ENCODE results near the gene KRTAP10-9.
"Not testable (repeated sequence)": the region's sequence is repeated elsewhere in the genome, so short reads cannot be mapped to it uniquely, and the experiment has no call there.

Gene KRTAP10-9

DNA sequence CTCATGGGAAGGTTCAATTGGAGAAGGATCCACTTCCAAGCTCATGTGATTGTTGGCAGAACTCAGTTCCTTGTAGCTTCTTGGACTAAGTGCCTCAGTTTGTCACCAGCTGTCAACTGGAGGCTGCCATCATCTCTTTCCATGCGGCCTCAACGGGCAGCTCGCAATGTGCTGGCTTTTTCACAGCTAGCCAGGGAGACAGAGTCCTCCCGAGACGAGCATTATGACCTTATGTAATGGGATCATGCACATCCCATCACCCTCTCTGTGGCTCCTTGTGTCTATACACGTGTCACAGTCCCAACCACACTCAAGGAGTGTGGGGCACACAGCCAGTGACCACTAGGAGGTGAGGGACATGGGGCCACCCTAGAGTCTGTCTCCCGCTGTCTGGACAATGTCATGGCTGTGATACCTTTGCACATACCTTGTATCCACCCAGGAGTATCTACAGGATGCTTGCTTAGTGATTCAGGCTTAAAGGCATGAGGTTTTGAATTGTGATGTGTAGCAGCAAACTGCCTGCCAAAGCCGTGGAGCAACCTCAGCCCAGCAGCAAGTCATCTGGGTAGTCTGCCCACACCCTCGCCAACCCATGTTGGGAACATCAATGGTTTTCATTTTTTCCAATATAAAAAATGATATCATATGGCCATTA is 30.7 kb upstream of the KRTAP10-9 start:
- no peak for DNase-seq

DNA sequence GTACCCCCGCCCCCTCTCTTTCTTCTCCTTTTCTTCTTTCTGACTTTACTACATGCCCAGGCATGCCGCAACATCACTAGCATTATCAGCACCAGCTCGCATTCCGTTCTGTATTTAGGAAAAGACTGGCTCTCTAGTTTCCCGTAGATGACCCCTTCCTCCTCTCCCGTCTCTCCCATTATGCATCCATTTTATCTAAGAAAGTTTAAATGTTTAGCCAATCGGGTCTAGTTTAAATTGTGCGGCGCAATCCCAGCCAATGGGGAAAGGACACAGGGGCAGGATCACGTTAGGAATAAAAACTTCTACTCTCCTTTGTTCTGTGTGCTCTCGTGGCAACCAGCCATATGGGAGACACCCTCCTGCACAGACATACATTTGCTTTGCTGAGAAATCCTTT is 28.8 kb upstream of the KRTAP10-9 start:
- no peak for DNase-seq

DNA sequence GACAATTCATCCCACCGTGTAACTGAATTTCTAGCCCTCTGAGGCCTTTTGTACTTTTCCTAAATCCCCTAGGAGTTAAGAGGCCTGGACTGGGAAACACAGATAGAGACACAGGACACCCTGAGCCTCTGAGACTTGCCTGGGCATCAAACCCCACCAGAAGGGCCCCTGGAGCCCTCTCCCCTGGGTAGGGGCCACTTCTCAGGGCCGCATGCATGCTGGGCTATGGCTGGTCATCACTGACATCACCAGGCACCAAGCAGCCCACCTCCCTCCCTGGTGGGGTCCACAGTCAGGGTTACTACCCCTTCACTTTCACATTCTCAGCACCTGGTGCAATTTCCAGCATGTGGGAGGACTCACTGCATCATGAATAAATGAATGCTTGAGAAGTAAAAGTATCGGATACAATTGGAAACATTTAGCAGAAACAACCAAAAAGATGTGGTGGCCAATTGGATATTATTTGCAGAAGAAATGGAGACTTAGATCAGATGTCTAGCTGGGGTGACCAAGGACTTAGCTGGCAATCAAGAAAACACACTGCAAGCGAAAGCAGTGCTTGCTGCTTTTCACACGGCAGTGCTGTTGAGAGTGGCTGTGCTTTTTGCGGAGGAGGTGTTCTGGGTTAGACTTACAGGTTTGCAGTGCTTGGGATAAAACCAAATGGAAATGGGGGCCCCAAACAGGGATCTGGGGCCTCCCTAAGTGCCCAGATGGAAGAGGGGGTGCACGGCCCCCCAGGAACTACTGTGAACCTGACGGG is 27.4 kb upstream of the KRTAP10-9 start:
- DNase-seq, result no peak

DNA sequence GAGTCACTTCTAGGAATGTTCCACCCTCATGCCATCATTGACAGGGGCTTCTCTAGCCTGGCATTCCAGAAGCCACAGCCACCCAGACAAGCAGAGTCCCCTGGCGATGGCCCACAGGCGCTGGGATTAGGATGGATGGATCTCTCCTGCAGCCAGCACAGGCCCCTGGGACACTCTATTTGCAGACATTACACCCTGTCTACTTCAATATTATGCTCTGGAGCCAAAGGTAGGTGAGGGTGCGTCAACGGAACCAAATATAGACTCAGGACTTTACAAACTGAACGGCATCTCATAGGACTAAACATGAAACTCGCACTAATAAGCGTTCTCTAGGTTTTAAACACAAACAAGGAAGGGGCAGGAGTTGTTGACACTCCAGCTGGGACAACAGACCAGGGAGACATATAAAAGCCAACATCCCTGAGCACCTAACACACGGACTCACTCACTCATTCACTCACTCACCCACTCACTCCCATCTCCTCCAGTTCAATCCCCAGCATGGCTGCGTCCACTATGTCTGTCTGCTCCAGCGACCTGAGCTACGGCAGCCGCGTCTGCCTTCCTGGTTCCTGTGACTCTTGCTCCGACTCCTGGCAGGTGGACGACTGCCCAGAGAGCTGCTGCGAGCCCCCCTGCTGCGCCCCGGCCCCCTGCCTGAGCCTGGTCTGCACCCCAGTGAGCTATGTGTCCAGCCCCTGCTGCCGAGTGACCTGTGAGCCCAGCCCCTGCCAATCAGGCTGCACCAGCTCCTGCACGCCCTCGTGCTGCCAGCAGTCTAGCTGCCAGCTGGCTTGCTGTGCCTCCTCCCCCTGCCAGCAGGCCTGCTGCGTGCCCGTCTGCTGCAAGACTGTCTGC is 26.5 kb upstream of the KRTAP10-9 start, which contains the start of gene KRTAP10-7:
Gene KRTAP10-7 (plus strand): TSS at position 480 of the 861 bp plus-strand sequence. CDS start 25 bp downstream, at position 505.
- DNase-seq, result not testable (repeated sequence)

DNA sequence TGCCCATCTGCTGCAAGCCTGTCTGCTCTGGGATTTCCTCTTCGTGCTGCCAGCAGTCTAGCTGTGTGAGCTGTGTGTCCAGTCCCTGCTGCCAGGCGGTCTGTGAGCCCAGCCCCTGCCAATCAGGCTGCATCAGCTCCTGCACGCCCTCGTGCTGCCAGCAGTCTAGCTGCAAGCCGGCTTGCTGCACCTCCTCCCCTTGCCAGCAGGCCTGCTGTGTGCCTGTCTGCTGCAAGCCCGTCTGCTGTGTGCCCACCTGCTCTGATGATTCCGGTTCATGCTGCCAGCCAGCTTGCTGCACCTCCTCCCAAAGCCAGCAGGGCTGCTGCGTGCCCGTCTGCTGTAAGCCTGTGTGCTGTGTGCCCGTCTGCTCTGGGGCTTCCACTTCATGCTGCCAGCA is 25.8 kb upstream of the KRTAP10-9 start:
- DNase-seq, result not testable (repeated sequence)

DNA sequence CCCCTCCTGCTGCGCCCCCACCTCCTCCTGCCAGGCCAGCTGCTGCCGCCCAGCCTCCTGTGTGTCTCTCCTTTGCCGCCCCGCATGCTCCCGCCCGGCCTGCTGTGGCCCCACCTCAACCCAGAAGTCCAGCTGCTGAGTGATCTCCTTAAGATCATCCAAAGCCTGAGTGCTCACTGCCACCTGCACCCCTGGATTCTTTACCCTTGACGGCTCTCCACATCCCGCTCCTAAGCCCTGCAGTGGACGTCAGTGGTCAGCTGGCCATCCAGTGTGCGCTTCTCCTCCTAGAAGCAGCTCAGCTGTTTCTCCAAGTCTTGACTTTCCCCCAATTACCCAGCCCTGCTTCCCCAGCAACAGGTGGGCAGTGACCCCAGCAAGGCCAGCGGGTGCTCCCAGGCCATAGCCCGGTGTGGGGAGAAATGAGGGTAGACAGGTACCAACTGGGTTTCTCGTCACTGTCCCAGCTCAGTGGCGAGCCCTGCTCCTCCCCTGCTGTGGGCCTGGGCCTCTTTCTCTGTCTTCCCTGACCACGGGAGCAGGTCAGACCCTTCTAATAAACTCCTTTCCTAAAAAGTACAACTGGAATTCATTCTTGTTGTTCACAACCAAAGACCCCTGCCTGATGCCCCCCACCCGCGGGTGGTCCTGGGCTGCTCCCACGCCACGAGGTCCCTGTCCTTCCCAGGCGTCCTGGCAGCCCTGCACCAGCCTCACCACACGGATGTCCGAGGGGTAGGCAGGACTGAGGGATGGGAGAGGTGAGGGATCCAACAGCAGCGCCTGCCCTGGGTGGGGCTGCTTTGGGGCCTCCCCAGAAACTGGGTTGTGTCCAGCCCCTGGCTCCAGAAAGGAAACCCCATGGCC is 25.1 kb upstream of the KRTAP10-9 start:
- no peak for DNase-seq

DNA sequence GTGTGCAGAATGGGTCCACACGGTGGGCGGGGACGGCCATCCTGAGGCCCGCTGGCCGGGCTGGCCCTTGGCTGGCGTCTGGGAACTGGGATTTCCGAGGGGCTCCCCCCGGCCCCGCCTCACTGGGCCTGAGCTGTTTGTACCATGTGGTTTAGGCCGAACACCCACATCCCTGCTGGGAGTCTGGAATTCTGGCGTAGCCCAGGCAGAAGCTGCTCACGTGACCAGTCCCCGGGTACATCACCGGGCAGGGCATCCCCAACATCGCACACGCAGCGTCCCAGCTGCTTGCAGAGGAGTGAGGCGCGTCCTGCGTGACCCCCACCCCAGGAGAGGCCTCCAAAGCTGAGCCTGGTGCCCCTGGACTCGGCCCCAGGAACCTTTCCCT is 24.4 kb upstream of the KRTAP10-9 start:
- DNase-seq, result no peak

DNA sequence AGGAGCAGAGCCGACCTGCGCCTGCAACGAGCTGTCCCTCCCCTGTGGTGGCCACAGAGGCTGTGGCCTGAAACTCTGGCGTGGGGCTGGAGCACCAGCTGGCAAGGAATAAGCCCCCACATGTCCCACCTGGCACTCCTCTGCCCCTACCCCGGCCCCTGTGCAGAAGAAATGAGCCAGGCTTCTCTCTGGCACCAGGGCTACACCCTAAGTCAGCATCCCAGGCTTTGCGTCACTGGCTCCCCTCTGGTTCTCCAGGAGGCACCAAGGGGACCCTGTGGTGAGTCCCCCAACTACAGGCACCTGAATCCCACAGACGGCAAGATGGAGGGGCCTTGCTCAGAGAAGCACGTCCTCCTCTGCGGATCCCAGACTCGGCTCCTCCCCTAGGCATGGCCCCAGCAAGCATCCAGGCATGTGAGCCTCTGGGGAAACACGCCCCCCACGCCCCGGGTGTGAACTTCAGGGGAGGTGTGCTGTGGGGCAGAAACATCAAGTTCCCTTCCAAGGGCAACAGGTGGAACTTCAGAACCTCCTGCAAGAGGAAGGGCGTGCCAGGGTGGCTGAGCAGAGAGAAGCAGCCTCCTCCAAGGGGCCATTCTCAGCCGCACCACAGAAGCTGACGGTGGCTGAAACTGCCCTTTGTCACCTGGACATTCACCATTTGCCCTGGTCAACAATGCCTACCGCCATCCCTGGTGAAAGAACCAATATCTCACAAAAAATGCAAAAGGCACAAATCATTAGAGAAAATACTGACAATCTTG is 23.6 kb upstream of the KRTAP10-9 start:
- DNase-seq, result no peak

DNA sequence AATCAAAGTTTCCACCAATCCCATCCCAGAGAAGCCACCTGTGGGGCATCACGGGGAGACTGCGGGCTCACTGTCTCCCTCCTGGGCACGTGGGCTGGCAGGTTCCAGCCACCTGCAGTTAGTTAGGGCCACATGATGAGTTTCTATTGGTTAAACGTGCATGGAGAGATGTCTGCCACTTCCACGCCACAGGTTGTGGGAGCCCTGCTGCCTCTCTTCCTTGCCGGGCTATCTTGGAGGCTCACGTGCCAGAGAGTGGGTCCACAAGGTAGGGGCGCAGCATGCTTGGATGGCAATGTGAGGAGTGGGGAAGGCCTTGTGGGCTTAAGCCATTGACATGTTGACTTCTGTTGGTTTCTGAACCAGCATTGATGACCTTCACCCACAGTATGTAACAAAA is 23.0 kb upstream of the KRTAP10-9 start:
- DNase-seq, result no peak

DNA sequence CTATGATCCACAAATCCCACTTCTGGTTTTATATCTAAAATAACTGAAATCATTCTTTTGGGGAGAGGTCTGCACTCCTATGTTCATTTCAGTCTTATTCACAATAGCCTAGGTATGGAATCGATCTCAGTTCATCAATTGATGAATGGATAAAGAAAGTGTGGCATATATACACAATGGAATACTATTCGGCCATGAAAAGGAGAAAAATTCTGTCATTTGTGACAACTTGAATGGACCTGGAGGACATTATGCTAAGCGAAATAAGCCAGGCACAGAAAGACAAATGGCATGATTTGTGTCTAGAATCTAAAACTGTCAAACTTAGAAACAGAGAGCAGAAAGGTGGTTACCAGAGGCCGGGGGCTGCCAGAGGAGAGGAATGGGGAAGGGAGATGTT is 20.4 kb upstream of the KRTAP10-9 start:
- DNase-seq, result no peak

DNA sequence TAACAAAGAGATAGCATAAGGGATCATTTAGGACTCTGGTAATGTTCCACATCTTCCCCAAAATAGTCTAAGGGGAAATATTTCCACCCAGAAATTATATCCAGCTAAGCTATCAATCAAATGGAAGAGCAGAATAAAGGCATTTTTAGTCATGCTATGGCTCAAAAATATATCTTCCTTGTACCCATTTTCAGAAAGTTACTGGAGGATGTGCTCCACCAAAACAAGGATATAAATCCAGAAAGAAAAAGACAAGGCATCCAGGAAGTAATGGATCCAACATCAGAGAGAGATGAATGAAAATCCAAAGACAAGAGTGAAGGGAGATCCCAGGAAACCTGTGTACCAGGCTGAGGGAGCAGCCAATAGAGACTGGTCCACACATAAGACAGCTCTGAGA is 17.7 kb upstream of the KRTAP10-9 start:
- no peak for DNase-seq

DNA sequence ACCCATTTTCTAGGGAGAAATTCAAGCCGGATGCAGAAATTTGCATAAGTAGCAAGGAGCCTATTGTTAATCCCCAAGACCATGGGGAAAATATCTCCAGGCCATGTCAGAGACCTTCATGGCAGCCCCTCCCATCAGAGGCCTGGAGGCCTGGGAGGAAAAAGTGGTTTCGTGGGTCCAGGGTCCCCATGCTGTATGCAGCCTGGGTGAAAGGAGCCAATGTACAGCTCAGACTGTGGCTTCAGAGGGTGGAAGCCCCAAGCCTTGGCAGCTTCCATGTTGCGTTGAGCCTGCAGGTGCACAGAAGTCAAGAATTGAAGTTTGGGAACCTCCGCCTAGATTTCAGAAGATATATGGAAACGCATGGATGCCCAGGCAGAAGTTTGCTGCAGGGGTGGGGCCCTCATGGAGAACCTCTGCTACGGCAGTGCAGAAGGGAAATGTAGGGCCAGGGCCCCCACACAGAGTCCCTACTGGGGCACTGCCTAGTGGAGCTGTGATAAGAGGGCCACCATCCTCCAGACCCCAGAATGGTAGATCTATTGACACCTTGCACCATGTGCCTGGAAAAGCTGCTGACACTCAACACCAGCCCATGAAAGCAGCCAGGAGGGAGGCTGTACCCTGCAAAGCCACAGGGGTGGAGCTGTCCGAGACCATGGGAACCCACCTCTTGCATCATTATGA is 16.6 kb upstream of the KRTAP10-9 start:
- not testable (repeated sequence) for DNase-seq

DNA sequence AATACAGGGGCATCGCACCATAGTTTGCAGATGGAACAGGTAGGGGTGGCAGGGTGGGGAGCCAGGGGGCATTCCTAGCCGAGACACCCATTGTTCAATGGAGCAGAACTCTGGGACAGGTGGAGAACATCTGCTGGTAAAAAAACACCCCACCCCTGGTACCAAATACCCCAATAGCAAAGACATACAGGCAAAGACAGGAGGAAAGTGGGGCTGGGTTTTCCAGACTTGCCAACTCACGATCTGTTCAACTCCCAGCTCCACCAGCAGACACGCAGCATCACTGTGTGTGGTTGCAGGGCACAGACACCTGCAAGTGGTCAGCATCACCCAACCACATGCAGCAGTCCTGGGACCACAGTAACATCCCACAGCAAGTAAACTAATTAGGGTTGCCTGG is 15.3 kb upstream of the KRTAP10-9 start:
- no peak for DNase-seq

DNA sequence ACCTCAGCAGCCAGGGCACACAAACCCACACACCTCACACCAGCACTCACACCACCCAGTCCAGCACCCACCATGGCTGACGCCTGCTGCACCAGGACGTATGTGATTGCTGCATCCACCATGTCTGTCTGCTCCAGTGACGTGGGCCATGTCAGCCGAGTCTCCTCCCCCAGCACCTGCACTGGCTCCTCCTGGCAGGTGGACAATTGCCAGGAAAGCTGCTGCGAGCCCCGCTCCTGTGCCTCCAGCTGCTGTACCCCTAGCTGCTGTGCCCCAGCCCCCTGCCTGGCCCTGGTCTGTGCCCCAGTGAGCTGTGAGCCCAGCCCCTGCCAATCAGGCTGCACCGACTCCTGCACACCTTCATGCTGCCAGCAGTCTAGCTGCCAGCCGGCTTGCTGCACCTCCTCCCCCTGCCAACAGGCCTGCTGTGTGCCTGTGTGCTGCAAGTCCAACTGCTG is 14.8 kb upstream of the KRTAP10-9 start, which contains the start of gene KRTAP10-8:
Gene KRTAP10-8 (plus strand): TSS at position 51 of the 458 bp plus-strand sequence. CDS start 22 bp downstream, at position 73.
- DNase-seq, result no peak

DNA sequence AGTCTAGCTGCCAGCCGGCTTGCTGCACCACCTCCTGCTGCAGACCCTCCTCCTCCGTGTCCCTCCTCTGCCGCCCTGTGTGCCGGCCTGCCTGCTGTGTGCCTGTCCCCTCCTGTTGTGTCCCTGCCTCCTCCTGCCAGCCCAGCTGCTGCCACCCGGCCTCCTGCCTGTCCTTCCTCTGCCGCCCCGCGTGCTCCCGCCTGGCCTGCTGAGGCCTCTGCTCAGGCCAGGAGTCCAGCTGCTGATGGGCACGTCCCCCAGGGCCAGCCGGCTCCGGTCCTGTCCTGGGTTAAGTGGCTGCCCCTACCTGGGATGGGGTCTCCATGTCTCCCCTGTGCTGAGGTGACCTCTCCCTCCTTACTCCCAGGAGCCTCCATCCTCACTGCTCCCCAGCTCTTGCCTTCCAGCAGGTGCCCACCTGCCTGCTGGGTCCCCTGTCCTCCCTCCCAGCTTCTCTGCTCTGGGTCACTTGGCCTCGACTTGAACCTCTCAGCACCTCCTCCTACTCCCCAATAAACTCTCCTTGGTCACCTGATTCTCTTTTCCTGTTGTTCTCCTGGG is 14.1 kb upstream of the KRTAP10-9 start:
- no peak for DNase-seq

DNA sequence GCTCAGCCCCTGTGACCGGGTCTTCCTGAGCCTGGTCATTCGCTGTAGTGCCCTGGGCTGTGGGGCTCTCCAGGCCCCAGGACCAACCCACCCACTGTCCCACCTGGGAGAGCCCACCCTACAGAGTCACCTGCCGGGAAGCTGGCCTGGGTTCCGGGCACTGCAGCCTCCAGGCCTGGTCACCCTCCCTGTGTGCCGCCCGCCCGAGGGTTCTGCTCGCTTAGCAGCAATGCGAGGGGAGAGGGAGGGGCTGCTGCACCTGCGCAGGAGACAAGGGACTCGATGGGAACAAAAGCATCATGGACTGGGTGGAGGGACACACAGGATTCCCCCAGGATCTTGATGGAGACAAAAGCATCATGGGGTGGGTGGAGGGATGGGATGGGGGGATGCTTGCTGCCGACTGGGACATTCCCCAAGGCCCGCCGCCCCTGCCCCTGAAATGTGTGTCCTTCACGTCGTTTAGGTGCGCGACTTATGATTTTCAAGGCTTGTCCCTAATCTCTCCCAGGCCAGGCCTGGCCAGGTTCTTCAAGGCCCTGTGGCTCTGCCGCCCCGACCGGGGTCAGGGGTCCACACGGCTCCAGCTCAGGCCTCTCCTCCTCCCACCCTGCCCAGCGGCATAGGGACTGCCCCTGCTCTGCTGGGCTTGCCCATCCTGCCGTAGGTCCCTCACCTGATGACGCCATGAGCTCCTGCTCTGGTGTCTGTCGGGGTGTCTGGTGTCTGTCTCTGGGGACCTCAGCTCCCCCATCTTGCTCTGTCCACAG is 13.3 kb upstream of the KRTAP10-9 start:
- no peak for DNase-seq

DNA sequence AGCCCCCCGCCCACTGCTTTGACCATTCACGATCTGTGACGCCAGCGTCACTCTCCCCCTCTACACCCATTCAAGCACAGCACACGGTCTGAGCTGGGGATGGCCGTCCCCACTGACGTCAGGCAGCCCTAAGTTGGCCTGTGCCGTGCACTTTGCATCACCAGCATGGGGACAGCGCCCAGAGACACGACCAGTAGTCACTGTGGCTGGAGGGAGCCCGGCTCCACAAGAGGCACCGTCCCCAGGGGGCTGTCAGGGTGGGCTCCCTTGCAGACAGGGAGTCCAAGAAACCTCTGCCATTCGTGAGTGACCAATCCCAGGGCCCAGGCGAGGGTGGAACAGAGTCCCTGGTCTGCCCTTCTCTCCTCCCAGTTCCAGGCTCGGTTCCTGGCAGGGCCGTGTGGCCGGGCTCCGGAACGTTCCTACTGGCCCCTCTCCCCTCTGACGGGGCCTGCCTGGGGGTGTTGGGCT is 12.7 kb upstream of the KRTAP10-9 start:
- no peak for DNase-seq

DNA sequence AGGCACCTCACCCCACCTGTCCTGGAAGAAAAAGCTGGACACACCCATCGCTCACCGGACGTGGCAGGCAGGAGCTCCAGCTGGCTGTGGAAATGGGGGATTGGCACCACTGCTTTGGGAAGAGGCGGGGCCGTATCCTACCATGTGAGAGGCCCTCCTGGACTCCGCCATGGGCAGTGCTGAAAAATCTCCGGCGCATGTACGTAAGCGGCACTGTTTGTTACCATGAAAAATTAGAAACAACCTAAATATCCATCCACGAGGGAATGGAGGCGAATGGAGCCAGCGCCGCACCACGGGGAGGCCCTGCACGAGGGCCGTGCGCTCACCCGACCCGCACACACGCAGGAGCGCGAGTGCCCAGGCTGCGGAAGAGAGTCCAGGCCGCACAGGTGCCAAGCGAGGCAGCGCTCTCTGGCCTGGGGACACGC is 11.9 kb upstream of the KRTAP10-9 start:
- no peak for DNase-seq

DNA sequence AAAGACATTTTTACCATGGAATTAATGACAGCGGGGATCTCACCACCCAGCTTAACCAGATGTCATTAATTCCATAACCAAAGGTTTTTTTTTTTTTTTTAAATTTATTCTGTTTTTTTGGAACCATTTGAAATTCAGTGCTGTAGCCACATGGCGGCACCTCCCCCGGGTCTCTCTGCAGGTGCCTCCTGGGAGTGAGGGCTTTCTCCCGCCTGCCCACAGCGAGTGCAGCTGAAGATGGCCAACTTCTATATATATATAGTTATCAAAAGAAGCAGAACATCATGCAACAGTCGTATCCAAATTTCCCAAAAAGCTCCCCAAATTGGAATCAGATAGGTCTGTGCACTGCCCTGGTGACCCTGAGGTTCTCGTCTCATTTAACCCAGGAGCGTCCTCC is 11.4 kb upstream of the KRTAP10-9 start:
- no peak for DNase-seq
